Right forelimb (tissue), 1 donor: Measurements from ENCODE around the gene SLC2A3.
A peak's percentile ranks its signal among the peaks of the same experiment; 100 is the strongest.
"Not testable (repeated sequence)": the region's sequence is repeated elsewhere in the genome, so short reads cannot be mapped to it uniquely, and the experiment has no call there.

Experiments
- DNase-seq: peaks from one replicate; pipeline ENCODE4 v3.0.0-alpha.2; 2018

Gene SLC2A3

GRCh38 chr12:7935590-7936581 is at the start of gene SLC2A3:
TSS of gene SLC2A3 (minus strand) at chr12:7936187. CDS start at chr12:7936034, 153 bp downstream.
- peak; percentile 85 for DNase-seq

- no peak for DNase-seq
Measured at GRCh38 chr12:7984900-7985299, 48.9 kb upstream of the SLC2A3 start.

- DNase-seq: not testable (repeated sequence)
Measured at GRCh38 chr12:7983460-7983859, 47.5 kb upstream of the SLC2A3 start.

- not testable (repeated sequence) for DNase-seq
Measured at GRCh38 chr12:7983019-7983418, 47.0 kb upstream of the SLC2A3 start.

- not testable (repeated sequence) for DNase-seq
Measured at GRCh38 chr12:7982332-7982735, 46.3 kb upstream of the SLC2A3 start.

GRCh38 chr12:7981446-7981845 is 45.5 kb upstream of the SLC2A3 start:
- no peak for DNase-seq

- DNase-seq: not testable (repeated sequence)
Measured at GRCh38 chr12:7977351-7978124, 41.6 kb upstream of the SLC2A3 start.

GRCh38 chr12:7973457-7973825 is 37.5 kb upstream of the SLC2A3 start:
- DNase-seq: no peak

- DNase-seq: no peak
Measured at GRCh38 chr12:7972734-7973456, 36.9 kb upstream of the SLC2A3 start.

GRCh38 chr12:7972269-7972668 is 36.3 kb upstream of the SLC2A3 start:
- DNase-seq: not testable (repeated sequence)

GRCh38 chr12:7971765-7972164 is 35.8 kb upstream of the SLC2A3 start:
- DNase-seq: not testable (repeated sequence)

GRCh38 chr12:7970475-7971252 is 34.7 kb upstream of the SLC2A3 start:
- peak; percentile 94 for DNase-seq

- no peak for DNase-seq
Measured at GRCh38 chr12:7966563-7966962, 30.6 kb upstream of the SLC2A3 start.

GRCh38 chr12:7964669-7965068 is 28.7 kb upstream of the SLC2A3 start:
- not testable (repeated sequence) for DNase-seq

GRCh38 chr12:7961395-7962178 is 25.6 kb upstream of the SLC2A3 start:
- DNase-seq: no peak

- DNase-seq: no peak
Measured at GRCh38 chr12:7959701-7960121, 23.7 kb upstream of the SLC2A3 start.

GRCh38 chr12:7959278-7959677 is 23.3 kb upstream of the SLC2A3 start:
- no peak for DNase-seq

- not testable (repeated sequence) for DNase-seq
Measured at GRCh38 chr12:7954877-7955276, 18.9 kb upstream of the SLC2A3 start.

GRCh38 chr12:7954418-7954817 is 18.4 kb upstream of the SLC2A3 start:
- not testable (repeated sequence) for DNase-seq

GRCh38 chr12:7953912-7954311 is 17.9 kb upstream of the SLC2A3 start:
- not testable (repeated sequence) for DNase-seq

- no peak for DNase-seq
Measured at GRCh38 chr12:7951671-7952070, 15.7 kb upstream of the SLC2A3 start.
